AG04450 (cell line): ENCODE data around the gene G6PC3. TPM values are rescaled to one million over a fixed set of nuclear protein-coding genes. Genes with fewer than 3 reads are reported as not detected.

Experiments used
- CTCF ChIA-PET: fragments of 300-600, 350-600 bp; formaldehyde crosslinking; extraction: SDS; loops from one replicate; lab custom pipeline; 2022; ENCODE audit warnings: antibody characterized with exemption, inconsistent platforms; lab: Charles Lee
- POLR2A ChIA-PET: fragments of 350-600 bp; formaldehyde crosslinking; extraction: SDS; loops from one replicate; lab custom pipeline; 2021; ENCODE audit warnings: antibody characterized with exemption, inconsistent platforms; lab: Yijun Ruan, JAX
- DNase-seq: peaks from one replicate; pipeline ENCODE4 v3.0.0-alpha.2; 2011; ENCODE audit warnings: low read depth, low spot score
- H3K27ac ChIP-seq: one replicate; pipeline ENCODE4 v1.5.1; 2012; ENCODE audit warnings: low read depth, low read length, control low read depth
- H3K27me3 ChIP-seq: one replicate; pipeline ENCODE4 v1.6.0; 2012; ENCODE audit warnings: low read length; ENCODE audit not compliant: control insufficient read depth, insufficient read depth
- H3K4me3 ChIP-seq: 2 replicates; pipeline ENCODE4 v1.5.1; 2011; ENCODE audit warnings: mild to moderate bottlenecking, low read depth, low read length, control low read depth
- H3K9me3 ChIP-seq: 2 replicates; pipeline ENCODE4 v1.5.1; 2012; ENCODE audit warnings: low read length; ENCODE audit not compliant: control insufficient read depth, insufficient read depth
- polyA plus RNA-seq: library from polyadenylated mRNA; depleted of rRNA; stranded (reverse); fragments of >200 nt; gene quantifications from 2 replicates; pipeline ENCODE4 v1.2.3, GENCODE V29; 2011
- TF ChIP-seq, protein P1 (sequence below): IDR thresholded peaks from 2 replicates; pipeline ENCODE4 v1.5.1; 2011; ENCODE audit warnings: low read depth, low read length, control low read depth, inconsistent platforms

The G6PC3 gene
- polyA plus RNA-seq, 1 experiment, result 69.8 TPM

DNA sequence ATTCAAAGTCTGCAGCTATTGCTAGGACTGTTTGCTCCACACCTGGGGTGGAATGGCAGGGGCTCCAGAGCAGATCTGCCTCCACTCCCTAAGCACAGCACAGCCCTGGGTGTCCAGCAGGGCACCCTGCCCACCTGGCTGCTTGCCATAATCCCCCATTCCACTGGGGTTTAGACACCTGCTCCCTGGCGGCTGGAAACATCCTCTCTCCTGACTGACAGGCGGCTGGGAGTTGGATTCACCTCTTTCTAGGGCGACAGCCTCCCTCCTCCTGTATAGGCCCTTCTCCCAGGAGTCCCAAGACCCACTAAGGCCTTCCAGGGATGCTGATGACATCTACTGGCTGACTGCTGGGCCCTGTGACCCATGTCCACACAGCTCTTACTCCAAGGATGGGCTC lies 34.9 kb downstream of the G6PC3 start:
- Histone ChIP-seq H3K27ac (no peak overlapping the region), H3K9me3 (no peaks in the 10 kb centered on the region), H3K4me3 (no peak overlapping the region), H3K27me3 (no peaks in the 10 kb centered on the region)
- no peak for DNase-seq
- CTCF ChIA-PET, result no interaction called here
- POLR2A ChIA-PET, result interaction anchor here (1.2 to 2.3 kb wide), 2 partner anchors 10 kb away, joined by 3 to 6 read pairs; no protein-coding TSS in a partner anchor
- TF ChIP-seq, protein P1, sequence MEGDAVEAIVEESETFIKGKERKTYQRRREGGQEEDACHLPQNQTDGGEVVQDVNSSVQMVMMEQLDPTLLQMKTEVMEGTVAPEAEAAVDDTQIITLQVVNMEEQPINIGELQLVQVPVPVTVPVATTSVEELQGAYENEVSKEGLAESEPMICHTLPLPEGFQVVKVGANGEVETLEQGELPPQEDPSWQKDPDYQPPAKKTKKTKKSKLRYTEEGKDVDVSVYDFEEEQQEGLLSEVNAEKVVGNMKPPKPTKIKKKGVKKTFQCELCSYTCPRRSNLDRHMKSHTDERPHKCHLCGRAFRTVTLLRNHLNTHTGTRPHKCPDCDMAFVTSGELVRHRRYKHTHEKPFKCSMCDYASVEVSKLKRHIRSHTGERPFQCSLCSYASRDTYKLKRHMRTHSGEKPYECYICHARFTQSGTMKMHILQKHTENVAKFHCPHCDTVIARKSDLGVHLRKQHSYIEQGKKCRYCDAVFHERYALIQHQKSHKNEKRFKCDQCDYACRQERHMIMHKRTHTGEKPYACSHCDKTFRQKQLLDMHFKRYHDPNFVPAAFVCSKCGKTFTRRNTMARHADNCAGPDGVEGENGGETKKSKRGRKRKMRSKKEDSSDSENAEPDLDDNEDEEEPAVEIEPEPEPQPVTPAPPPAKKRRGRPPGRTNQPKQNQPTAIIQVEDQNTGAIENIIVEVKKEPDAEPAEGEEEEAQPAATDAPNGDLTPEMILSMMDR, result no peak

DNA sequence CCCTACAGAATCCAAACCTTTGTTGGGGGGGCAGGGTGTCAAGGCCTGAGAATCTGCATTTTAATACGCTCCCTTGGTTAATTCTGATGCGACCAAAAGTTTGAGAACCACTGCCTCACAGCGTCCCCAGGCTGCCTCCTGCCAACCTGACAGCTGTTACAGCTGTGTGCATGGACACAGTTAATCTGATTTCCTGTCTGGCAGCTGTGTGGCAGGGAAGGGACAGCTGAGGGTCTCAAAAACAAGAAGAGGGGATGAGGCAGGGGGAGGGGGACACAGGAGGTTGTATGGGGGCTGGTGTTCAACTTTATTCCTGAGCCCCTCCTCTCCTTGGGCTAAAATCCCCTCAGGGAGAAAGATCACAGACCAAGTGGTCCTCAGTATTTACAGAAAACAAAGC lies 35.4 kb downstream of the G6PC3 start:
- ChIA-PET POLR2A (interaction anchor here (1.2 to 2.3 kb wide), 2 partner anchors 10 to 11 kb away, joined by 3 to 6 read pairs; no protein-coding TSS in a partner anchor), CTCF (interaction anchor here (2.0 kb wide), 1 partner anchor 10 kb away, joined by 7 read pairs; no protein-coding TSS in a partner anchor)
- DNase-seq, result no peak
- Histone ChIP-seq H3K4me3 (no peak overlapping the region), H3K27ac (no peak overlapping the region), H3K27me3 (no peaks in the 10 kb centered on the region), H3K9me3 (no peaks in the 10 kb centered on the region; the same call in 1 of the 2 replicates)
- TF ChIP-seq, protein P1, result no peak

DNA sequence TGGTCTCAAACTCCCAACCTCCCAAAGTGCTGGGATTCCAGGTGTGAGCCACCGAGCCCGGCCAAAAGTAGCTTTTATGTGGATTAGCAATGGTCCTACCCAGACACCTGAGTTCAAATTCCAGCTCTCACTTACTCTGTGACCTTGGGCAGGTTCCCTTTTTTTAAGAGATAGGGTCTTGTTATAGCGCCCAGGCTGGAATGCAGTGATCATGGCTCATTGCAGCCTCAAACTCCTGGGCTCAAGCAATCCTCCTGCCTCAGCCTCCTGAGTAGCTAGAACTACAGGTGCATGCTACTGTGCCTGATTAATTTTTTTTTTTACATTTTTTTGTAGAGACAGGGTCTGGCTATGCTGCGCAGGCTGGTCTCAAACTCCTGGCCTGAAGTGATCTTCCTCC lies 36.3 kb downstream of the G6PC3 start:
- H3K27me3 ChIP-seq, result no peaks in the 10 kb centered on the region
- H3K4me3 ChIP-seq, result no peak overlapping the region
- no peaks in the 10 kb centered on the region; the same call in 1 of the 2 replicates for H3K9me3 ChIP-seq
- no peak for DNase-seq
- TF ChIP-seq, protein P1, result no peak
- ChIA-PET POLR2A (interaction anchor here (0.6 to 2.3 kb wide), 2 partner anchors 11 to 114 kb away, joined by 3 to 6 read pairs; no protein-coding TSS in a partner anchor), CTCF (interaction anchor here (2.0 kb wide), 1 partner anchor 9 kb away, joined by 7 read pairs; no protein-coding TSS in a partner anchor)
- H3K27ac ChIP-seq, result no peak overlapping the region

- ChIA-PET CTCF (interaction anchor here (0.6 to 1.3 kb wide), 2 partner anchors 15 to 66 kb away, joined by 3 to 4 read pairs; partner anchors contain the start of gene HDAC5), POLR2A (interaction anchor here (0.6 to 1.7 kb wide), 14 partner anchors 11 to 94 kb away, joined by 3 to 14 read pairs (median 6); partner anchors contain the start of genes HDAC5 and TMEM101)
- Histone ChIP-seq H3K27ac (peak overlapping the region; percentile 84), H3K27me3 (no peaks in the 10 kb centered on the region), H3K9me3 (no peaks in the 10 kb centered on the region; the same call in 1 of the 2 replicates), H3K4me3 (peak overlapping the region; percentile 38)
- TF ChIP-seq, protein P1, result no peak
- peak; percentile 91 for DNase-seq
Observed at GRCh38 chr17:44108440-44109311, 38.1 kb downstream of the G6PC3 start.
